GM19463 (cell line): Measurements from ENCODE around the gene SLC66A3.

Experiments used
- ATAC-seq: cut with Tn5 transposase; IDR thresholded peaks from one replicate; pipeline ENCODE4 v1.9.1; 2021; ENCODE audit warnings: mild to moderate bottlenecking, moderate library complexity; ENCODE audit not compliant: unreplicated experiment

SLC66A3 gene

GRCh38 chr2:11133936-11134320, 21.3 kb upstream of the SLC66A3 start:
- ATAC-seq = no peak

- no peak for ATAC-seq
Measured at GRCh38 chr2:11134349-11134748, 20.9 kb upstream of the SLC66A3 start.

GRCh38 chr2:11140492-11140891, 14.8 kb upstream of the SLC66A3 start:
- ATAC-seq = no peak

GRCh38 chr2:11141319-11141718, 13.9 kb upstream of the SLC66A3 start:
- no peak for ATAC-seq

GRCh38 chr2:11142330-11142729, 12.9 kb upstream of the SLC66A3 start:
- no peak for ATAC-seq

- ATAC-seq = no peak
Measured at GRCh38 chr2:11142987-11143386, 12.3 kb upstream of the SLC66A3 start.

- no peak for ATAC-seq
Measured at GRCh38 chr2:11144077-11144737, 11.1 kb upstream of the SLC66A3 start.

GRCh38 chr2:11144738-11145079, 10.6 kb upstream of the SLC66A3 start:
- no peak for ATAC-seq

GRCh38 chr2:11145350-11145749, 9.9 kb upstream of the SLC66A3 start:
- no peak for ATAC-seq

GRCh38 chr2:11146076-11146475, 9.2 kb upstream of the SLC66A3 start:
- no peak for ATAC-seq

- no peak for ATAC-seq
Measured at GRCh38 chr2:11147263-11147662, 8.0 kb upstream of the SLC66A3 start.

GRCh38 chr2:11152591-11152990, 2.7 kb upstream of the SLC66A3 start:
- no peak for ATAC-seq

GRCh38 chr2:11154016-11154922, 998 bp upstream of the SLC66A3 start:
- peak; percentile 7 for ATAC-seq

GRCh38 chr2:11154923-11155380, 315 bp upstream of the SLC66A3 start:
- ATAC-seq = peak; percentile 56

- no peak for ATAC-seq
Measured at GRCh38 chr2:11156396-11157075, 1.3 kb downstream of the SLC66A3 start.

GRCh38 chr2:11157296-11157695, 2.0 kb downstream of the SLC66A3 start:
- ATAC-seq = no peak

GRCh38 chr2:11157731-11158130, 2.5 kb downstream of the SLC66A3 start:
- ATAC-seq = no peak

- ATAC-seq = no peak
Measured at GRCh38 chr2:11158916-11159573, 3.8 kb downstream of the SLC66A3 start.

GRCh38 chr2:11159574-11160170, 4.4 kb downstream of the SLC66A3 start:
- ATAC-seq = no peak

- ATAC-seq = no peak
Measured at GRCh38 chr2:11160256-11160655, 5.0 kb downstream of the SLC66A3 start.
